IPS DF 4.7 (cell line): ENCODE data around the gene PITPNM3.
"Not testable (repeated sequence)": the region's sequence is repeated elsewhere in the genome, so short reads cannot be mapped to it uniquely, and the experiment has no call there.

ENCODE experiments used
- DNase-seq: peaks from one replicate; pipeline ENCODE4 v3.0.0-alpha.2; 2013; ENCODE audit warnings: low spot score; ENCODE audit errors: extremely low read depth

PITPNM3 gene

DNA sequence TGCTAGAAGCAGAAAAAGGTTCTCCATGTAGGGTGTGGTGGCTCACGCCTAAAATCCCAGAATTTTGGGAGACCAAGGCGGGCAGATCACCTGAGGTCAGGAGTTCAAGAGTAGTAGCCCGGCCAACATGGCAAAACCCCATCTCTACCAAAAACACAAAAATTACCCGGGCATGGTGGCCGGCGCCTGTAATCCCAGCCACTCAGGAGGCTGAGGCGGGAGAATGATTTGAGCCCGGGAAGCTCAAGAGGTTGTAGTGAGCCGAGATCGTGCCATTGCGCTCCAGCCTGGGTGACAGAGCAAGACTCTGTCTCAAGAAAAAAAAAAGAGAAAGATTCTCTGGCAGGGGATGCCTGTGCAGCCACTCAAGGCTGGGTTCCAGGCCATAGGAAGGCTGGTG, 54.2 kb downstream of the PITPNM3 start:
- DNase-seq, result no peak

DNA sequence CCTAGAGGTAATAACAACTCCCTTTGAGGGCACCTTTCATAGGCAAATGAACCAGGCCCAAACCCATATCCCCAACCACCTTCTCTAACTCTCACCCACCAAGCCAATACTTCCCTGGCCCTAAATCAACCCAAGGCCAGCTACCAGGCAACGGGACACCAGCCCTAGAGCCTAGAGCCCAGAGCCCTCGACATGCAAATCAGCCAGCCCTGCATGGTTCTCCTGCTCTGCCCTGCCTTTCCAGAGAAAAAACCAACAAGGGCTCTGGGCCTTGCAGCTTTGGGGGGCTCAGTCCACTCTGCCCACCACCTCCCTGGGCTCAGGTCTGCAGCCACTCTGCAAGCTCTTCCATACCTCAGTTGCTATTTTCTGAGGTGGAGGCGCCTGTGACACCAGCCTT, 55.0 kb downstream of the PITPNM3 start:
- no peak for DNase-seq

DNA sequence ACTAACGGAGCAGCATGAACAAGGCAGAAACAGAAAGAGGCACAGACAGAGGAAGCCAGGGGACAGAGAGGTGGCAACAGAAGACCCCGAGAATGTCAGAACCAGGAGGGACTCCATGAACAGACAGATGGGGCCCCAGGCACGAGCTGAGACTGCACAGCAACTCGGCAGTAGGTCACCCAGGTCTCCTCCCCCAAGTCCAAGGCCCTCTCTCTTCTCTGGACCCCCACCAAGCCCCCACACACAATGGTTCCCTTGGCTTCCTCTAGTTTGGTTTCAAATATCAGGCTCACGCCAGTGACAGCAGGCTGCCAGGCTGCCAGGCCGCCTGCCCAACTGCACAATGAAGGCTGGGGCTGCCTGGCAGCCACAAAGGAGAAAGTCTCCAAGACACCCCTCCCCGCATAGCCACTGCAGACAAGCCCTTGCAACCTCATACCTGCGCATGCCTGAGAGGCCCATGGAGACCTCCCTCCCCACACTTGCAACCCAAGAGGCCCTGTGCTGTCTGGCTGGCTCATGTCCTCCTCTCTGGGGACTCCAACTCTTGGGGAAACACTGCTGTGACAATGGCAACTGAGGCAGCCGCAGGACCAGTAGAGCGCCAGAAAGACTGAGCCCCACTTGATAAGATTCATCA, 57.3 kb downstream of the PITPNM3 start:
- DNase-seq, result no peak

DNA sequence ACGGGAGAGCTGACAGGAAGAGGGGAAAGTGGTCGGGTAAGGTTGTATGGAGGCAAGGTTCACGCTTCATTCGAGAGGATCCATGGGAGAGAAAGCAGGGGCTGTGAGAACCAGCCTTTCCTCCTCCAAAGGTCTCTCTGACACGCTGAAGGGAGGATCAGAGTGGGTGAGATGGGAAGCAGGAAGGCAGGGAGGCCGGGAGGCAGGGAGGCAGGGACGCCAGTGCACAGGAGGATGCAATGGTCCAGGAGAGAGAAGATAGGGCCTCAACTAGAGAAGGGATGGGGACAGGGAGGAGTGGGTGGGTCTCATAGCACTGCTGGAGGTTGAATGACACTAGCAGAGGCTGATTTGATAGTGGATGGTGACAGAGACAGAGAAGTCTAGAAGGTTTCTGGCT, 58.0 kb downstream of the PITPNM3 start:
- no peak for DNase-seq

DNA sequence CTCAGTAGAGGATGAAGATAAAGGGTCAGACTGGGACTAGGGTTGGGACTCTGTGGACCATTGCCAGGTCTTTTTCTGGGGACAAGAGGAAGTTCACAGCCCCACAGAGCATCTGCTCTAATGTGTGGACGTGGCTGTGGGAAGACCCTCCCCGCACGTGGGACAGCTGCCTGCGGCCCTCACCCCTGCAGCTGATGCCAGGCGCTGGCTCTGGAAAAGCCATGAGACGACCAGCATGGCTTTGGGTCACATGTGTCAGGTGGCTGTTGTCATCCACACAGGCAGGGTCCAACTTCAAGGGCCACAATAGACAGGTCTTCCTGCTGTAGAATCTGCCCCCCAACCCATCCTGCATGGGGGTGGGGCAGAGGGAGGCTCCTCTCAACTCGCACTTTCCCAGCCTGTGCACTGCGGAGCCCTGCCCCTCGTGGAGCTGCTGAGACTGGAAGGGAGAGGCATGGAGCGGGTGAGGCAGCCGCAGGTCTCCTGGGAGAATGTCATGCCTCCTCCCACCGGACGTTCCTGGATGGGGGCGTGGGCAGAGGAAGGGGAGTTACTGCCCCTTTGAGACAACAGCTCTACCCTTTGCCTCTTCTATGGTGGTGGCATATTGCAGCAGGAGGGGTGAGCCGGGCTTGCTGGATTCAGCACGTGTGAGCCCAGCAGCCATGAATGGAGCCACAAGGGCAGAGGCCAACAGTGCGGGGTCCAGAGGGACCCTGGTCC, 58.7 kb downstream of the PITPNM3 start:
- no peak for DNase-seq

DNA sequence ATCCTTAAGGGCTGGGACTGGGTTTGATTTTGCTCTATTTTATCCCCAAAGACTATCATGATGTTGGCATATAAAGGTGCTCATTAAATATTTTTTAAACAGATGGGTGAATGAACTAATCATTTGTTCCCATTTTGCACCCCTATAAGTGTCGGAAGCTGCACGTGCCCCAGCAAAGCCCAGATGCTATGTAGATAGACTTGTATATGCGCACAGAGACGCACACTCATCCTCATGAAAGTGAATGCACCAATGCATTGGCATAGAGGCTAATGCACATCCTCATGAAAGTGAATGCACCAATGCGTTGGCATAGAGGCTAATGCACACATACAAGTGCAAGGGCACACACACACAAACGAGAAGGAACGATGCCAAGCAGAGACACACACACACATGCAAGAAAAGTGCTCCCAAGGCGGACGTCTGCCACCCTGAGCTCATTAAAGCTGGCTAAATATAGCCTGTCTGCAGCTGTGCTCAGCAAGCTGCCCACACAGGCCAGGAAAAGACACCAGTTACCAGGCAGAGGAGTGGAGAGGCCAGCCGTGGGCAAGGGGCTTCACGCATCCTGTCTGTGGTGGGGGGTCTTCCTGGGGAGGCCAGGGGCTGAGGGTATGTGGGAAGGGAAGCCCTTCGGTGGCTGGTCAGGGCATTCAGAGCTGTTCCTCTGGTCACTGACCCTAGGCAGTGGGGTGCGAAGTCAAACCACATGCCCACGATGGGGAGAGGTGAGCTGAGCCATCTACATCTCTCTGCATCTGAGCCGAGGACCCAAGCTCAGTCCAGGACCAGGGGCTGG, 59.5 kb downstream of the PITPNM3 start:
- DNase-seq, result no peak

DNA sequence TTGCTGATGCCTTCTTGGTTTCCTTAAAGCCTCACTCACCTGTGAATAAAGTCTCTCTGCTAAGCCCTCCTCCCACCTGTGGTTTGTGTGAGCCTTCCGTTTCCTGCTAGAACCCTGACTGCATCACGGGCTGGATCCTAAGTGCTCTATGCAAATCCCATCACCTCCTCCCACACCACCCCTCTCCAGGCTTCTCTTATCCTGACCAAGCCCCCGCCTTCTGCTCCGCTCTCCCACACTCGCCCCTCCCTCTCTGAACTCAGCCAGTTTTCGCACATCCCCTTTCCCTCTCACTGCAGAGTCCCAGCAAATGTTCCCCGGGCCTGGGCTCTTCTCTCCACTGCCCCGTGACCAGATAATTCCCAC, 60.3 kb downstream of the PITPNM3 start:
- peak; percentile 78 for DNase-seq

DNA sequence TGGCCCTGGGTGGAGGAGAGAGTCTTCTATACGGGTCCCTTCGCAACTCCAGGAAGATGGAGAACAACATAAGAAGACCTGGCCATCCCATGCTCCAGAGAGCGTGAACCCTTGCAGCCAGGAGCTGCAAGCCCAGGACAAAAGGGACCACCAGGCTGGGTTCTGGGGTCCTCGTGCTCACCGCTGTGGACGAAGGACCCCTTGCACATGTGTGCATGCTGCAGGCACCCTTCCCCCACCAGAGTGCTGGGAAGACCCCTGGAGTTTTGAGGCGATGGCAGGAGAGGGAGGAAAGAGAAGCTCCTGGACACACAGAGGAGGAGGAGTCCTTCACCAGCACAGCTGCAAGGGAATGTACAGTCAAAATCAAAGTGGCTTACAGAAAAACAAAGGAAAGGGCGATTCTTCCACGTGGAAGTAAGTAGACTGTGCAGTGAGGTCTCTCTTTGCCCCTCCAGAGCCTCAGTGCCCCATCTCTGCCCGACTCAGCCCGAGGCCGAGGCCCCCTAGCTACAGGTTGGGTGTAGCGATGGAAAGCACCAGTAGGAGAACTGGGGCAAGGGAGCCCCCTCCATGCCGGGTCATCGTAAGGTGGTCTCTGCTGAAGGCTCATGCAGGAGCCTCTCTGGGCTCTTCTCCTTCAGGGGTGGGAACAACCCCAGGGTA, 60.8 kb downstream of the PITPNM3 start:
- DNase-seq, result no peak

DNA sequence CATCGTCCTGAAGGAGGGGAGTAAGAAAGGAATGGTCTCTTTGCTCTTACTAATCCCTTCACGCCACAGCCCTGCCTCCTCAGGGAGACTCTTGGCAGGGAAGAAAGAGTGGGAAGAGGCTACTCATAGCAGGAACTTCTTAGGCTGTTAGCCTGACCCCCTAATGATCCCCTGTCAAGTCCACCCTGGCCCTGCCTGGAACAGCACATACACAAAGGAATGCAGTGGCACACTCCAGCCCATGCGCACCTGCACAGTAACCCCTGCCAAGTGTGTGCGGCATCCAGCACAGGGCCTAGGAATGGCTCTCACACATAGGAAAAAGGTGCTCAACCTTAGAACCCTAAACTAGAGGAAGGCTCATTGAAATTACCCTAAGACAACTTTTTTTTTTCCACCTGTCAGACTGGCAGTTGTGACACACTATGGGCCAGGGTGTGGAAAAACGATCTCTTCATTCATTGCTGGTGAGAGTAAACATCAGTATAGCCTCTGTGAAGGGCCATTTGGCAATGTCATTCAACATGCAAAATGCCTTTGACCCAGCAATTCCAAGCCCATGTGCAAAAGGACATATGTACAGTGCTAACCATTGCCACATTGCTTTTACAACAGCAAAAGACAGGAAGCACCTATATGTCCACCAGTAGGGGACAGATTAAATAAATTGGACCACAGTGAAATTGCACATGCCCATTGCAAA, 62.0 kb downstream of the PITPNM3 start:
- no peak for DNase-seq

DNA sequence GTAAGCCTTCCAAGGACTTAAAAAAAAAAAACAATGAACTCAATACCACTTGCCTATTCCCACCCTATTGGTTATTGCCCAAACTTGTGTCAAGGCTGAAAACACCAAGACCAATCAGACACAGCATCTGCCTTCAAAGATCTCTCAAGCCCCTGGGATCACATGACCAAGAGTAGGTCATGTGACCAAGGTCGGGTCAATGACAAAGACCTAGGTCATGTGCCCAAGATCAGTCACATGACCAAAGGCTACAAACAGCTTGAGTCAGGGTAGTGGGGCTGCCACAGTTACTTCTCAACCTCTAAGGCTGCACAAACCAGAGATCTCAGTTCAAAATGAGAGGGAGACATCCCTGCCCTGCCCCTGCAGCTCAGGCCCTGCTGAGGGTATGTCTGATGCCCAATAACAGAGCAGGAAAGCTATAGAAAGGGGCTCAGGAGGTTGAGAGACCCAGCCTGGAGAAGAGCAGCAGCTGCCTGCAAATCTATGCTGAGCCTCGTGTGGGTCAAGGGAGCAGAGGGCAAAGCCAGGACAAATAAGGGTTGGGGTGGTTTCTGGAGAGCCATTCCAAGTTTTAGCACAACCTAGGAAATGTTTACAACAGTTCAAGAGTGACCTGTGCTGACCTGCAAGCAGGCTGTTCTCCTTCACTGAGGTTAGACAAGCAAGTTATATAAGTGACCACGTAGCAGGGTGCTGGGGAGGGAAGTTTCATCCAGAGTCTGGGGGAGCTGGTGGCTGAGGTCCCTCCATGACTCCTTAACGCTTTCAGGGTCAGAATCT, 63.3 kb downstream of the PITPNM3 start:
- peak; percentile 30 for DNase-seq

DNA sequence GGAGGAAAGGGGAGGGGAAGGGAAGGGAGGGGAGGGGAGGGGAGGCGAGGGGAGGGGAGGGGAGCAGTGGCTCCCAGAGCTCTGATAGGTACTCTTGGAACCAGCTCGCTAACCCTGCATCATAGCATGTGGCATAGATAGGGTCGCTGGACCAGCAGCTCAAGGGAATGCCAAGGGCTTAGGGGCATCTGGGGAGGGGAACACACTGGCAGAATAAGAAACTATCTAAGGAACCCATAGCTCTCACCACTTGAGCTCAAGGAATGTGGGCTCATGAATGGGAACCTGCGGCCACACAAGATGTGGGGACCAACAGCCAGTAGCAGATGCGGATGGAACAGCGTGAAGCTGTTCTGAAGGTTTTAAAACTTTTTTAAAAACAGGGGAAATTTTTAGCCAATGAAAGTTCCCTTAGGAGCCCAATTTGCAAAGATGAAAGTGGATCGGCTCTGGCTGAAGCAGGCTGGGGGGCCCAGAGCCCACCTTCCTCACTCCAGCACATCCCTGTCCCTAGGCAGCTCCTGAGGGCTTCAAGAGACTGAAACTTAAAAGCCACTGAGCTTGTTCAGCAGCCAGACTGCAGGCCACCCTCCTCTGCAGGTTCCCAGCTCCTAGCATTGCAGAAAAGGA, 65.2 kb downstream of the PITPNM3 start:
- no peak for DNase-seq

DNA sequence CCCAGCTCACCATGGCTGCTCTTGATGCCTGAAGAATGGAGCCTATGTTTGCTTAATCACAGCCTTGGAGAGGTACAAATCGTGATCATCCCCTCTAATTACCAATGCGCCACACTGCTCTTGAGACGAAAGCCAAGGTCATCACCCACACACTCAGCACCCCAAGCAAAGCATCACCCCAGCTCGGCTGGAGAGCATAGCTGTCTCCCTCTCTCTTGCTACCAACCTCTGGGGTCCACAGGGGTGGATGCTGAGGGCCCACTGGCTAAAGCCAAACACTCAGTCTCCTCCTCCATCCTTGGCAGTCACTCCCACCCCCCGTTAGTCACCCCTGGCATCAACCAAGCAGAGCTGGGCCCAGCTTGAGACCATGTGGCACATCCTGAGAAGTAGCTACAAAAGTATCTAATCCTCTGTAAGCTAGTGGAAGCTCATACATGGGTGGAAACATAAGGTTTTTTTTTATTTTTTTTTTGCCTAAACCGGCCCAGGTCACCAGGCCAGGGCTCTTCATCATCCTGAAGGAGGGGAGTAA, 67.3 kb downstream of the PITPNM3 start:
- DNase-seq, result no peak

DNA sequence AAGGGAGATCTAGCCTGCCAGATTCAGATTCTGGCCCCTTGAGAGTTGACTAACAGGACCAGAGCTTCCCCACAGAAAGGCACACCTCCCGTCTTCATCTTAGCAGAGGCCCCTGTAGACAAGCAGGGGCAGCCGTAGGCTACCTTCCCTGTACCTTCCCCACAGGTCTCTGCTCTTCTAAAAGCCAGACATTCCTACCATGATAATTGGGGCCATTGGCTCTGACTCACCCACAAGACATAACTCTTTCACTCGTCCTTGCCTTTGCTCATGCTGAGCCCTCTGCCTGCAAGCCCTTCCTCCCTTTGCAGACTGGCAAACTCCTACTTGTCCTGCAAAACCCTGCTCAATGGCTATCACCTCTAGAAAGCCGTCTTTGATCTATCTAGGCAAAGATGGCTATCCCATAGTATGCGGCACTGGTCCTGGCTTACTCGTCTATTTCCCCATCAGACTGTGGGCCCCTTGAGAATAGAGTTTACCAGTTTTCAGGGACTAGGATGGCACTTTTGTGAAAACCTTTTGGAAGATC, 68.3 kb downstream of the PITPNM3 start:
- no peak for DNase-seq

DNA sequence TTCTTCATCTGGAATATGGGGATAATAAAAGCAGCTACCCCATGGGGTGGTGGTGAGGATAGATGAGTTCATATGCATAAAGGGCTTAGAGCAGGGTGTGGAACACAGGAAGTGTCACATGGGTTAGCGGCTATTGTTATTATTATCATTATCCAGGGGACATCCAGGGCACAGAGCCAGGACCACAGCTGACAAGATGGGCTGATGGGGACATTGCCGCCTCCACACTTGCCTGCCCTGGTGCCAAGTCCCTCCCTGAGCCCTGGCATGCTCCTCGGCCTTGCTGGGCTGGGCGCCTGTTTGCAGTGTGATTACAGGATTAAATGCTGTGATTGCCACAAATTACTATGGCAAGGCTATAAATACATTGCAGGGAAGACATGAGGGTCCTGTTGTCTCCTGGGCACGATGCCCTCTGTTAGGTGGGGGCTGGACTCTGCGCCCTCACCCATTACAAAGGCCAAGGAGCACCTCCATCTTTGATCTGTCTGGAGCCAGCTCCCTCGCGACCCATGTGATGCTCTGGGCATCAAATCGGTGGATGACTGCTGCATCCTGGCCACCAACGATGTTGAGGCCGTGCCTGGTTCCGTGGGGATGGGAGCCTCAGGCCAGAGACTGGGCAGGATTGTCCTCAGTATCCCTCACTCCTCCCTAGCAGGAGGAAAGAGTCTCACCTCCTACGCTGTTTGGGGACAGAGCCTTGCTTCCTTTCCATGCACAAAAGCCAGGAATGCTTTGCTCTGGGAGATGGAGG, 68.9 kb downstream of the PITPNM3 start:
- DNase-seq, result no peak

DNA sequence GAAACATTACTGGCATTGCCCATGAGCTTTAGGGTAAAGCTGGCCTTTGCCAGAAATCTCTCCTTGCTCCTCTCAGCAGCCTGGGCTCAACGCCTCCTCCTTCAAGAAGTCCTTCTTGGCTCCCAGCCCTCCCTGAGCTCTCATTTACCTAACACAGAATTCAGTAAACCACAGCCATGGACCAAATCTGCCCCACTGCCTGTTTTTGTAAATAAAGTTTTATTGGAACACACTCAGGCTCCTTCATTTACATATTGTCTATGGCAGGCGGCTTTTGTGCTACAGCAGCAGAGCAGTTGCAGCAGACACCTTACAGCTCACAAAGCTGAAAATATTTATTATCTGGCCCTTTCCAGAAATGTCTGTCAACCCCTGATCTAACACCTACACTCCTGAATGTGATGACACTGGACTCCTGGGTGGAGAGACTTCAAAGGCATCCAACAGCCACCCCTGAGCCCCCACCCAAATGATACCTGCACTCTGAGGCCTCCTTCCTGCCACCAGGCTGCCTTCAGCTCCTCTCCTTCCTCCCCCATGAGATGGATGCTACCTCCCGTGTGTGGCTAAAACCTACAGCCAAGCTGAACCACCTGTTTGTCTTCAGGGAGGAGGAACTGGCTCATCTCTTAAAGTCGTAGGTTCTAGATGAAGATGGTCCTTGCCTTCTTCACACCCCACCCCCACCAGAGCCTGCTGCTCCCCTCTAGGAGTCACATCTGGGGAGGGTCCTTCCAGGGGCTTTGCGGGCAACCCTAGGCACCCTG, 70.5 kb downstream of the PITPNM3 start:
- no peak for DNase-seq

DNA sequence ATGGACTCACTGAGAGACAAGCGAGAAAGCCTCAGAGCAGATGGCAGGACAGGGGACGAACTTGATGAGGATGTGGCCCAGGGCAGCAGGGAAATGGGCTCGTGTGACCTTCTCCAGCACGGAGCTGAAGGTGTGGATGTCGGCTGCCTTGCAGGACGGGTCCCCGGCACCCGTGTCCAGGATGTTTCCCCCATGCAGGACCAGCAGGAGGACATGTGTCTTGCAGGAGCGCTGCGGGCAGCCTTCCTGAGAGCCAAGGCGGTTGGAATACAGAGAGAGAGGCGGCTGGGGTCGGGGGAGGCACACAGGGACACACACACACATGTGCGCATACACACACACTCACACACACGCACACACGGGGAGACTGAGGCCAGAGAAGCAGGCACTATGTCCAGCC, 72.8 kb downstream of the PITPNM3 start:
- DNase-seq, result no peak

DNA sequence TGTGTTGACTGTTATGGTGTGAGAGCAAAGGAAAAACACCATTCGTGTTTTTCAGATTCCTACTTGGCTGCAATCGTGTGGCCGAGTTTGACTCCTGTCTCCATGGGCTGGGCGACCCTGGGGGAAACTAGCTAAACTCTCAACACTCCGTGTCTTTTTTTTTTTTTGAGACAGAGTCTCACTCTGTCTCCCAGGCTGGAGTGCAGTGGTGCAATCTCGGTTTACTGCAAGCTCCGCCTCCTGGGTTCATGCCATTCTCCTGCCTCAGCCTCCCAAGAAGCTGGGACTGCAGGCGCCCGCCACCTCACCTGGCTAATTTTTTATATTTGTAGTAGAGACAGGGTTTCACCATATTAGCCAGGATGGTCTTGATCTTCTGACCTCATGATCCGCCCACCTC, 73.6 kb downstream of the PITPNM3 start:
- DNase-seq, result not testable (repeated sequence)

DNA sequence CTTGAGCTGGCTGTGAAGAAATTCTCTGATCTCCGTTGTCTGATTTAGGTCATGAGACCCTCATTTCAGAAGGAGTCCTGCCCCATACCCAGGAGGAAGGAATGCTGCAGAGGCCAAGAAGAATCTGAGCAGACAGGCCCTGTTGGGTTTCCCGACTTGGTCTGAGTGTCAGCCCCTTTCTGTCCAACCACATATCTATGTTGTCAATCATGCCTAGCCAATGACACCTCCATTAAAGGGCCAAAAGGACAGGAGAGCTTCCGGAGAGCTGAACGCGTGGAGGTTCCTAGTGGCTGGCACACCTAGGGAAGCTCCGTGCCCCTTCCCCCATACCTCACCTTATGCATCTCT, 74.3 kb downstream of the PITPNM3 start:
- no peak for DNase-seq
